T47D (cell line): ENCODE measurements around the gene MEPCE.
A peak's percentile ranks its signal among the peaks of the same experiment; 100 is the strongest.

Source experiments
- DNase-seq, 2 experiments: peaks; one replicate each; pipeline versions ENCODE4 v3.0.0 to v3.0.0-alpha.2; 2011 to 2012; ENCODE audit warnings: low read depth in 1 of 2, low spot score in 1 of 2
- JUND ChIP-seq: IDR thresholded peaks from 2 replicates; pipeline ENCODE4 v1.6.1; 2012; ENCODE audit warnings: low read depth
- in situ Hi-C: cut with HindIII; loops from 2 replicates; pipeline ENCODE4 v1.10.0; 2016; ENCODE audit warnings: low sequenced_read_pairs, low pct_unique_long_range_greater_than_20kb

The MEPCE gene

GRCh38 chr7:100465702-100466311 lies 36.2 kb downstream of the MEPCE start:
- peak in 1 of 2 experiments; percentile 26 for DNase-seq
- no peak for TF ChIP-seq JUND
- in situ Hi-C loops: no loop called here

GRCh38 chr7:100466653-100467605 lies 37.3 kb downstream of the MEPCE start:
- DNase-seq: no peak
- TF ChIP-seq JUND: no peak
- in situ Hi-C loops: no loop called here

- in situ Hi-C loops: no loop called here
Observed at GRCh38 chr7:100467638-100468373, 38.2 kb downstream of the MEPCE start.

DNA sequence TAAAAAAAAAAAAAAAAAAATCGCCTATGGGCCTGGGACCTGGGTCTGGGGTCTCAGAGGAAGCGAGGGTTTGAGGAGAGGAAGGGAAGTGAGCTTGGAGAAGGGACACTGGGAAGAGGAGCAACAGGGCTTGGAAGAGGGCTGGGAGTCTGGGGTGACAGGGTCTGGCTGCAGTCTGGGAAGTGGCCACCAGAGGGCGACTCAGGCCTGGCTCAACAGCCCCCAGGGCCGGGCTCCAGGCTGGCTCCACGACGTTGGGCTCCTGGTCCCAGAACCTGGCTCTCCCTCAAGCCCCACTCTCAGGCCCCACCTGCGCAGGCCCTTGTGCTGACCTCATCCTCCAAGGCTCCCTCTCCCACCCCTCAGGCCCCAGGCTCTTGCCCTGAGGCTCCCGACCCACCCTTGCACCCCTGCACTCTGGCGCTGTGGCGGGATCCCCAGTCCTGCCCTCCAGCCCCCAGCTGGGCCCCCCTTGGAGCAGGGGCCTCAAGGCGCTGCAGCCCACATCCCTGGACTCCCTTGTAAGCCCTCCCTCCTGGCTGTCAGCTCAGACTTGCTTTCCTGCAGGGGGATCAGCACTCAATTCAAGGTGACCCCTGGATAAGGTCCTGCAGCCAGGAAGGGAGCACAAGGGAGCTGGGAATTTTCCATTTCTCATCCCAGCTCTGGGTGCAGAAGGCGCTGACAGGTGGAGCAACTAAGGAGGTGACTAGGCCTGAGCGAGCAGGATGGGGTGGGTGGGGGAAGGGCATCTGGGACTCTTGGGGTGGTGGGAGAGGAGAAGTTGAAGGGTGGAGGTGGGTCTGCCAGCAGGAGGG lies 39.8 kb downstream of the MEPCE start:
- no peak for TF ChIP-seq JUND
- peak; percentile 65 to 90 for DNase-seq
- in situ Hi-C loops: no loop called here

More at GRCh38 chr7:100467638-100468373, 38.2 kb downstream of the MEPCE start:
- no peak for TF ChIP-seq JUND
- no peak for DNase-seq

DNA sequence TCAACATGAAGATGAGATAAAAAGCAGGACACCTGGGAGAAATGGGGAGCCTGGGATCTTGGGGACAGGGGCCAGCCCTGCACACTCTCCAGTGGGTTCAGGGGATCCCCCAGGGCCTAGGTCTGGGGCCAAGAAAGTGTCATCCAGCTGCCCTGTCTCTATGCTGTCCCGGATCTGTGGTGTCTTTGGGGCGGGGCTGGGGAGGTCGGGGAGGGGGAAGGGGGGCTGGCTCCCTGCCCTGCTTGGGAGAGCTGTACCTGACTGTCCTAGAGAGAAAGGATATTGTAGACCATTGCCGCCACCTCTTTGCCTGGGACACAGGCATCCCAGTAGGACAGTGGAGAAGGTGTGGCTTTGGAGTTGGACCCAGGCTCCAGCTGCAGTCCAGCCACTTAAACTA lies 41.4 kb downstream of the MEPCE start:
- no peak for TF ChIP-seq JUND
- in situ Hi-C loops: no loop called here
- no peak for DNase-seq

GRCh38 chr7:100472121-100472851 lies 42.7 kb downstream of the MEPCE start:
- no peak for DNase-seq
- no peak for TF ChIP-seq JUND
- in situ Hi-C loops: no loop called here

DNA sequence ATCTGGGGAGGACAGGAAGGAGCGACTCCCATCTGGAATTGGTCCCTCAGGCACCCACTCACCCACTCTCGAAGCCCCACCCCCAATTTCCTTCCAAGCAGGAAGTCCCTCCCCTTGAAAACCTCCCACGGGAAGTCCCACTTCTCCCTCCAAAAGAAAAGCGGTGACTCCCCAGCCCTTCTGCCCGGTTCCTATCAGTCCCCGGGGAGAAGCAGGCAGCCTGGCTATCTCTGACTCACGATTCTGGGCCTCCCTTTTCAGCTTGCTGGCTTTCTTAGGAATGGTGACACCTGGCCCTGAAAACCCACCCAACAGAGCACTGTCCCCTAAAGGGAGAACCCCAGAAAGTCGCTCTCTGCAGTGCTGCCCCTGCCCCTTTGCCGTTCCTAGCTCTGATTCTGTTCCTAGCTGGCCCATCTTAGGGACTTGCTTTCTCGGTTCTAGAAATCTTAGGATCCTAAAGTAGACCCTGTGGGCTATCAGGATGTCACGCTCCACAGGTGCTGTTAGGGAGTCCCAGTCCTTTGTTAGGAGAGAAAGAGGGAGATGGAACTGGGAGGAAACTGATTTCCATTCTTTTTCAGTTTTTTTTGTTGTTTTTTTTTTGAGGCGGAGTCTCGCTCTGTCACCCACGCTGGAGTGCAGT lies 43.3 kb downstream of the MEPCE start:
- in situ Hi-C loops: no loop called here
- DNase-seq: no peak
- TF ChIP-seq JUND: no peak

DNA sequence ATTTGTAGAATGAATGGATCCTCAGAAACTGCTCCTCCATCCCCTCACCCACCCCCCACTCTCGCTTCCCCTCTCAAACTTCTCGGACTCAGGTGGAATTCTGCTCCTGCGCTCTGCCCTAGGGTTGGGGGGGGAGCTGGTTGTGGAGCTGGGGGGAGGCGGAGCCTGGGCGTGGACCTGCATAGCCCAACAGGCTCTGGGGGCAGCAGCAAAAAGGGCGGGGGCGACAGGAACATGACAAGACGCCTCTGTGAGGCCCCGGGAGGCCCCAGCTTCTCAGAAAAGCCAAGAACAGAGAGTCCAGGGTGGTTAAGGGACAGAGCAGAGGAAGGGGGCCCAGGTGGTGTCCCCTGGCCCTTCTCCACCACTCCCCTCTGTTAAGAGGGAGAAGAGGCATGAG lies 45.9 kb downstream of the MEPCE start:
- TF ChIP-seq JUND: no peak
- in situ Hi-C loops: no loop called here
- no peak for DNase-seq

DNA sequence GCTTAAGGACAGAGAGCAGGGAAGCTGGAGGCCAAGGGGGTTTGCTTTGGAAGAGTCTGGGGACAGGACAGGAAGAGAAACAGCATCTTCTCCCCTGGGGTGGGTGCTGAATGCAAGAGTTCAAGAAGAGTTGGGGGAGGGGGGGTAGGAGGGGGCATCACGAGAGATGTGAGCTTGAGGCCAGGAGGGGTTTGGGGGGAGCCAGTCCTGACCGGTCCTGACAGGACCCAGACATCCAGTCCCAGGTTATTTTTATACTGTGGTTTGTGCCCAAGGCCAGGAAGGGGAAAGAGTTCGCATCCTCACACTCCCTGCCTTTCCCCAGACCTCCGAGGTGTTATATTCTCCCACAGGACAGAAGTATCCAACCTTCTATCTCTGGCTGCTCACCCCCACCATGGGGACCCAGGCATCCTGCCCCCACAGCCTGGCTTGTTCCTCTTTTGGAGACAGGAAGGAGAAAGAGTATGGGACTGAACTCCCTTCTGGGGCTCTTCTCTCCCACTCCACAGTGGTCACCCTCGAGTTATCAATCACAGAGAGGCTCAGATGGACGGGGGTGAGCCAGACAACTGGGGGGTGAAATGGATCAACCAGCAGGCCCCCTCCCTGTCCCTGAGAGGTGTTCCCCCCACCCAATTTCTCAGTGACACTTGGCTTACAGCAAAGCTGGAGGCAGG lies 46.6 kb downstream of the MEPCE start:
- no peak for DNase-seq
- in situ Hi-C loops: no loop called here
- no peak for TF ChIP-seq JUND
